Stimulated activated naive CD8-positive, alpha-beta T cell treated with anti-CD3 and anti-CD28 coated beads, Interleukin-15, Interleukin-2, amounts not matched to agents 100 ng/mL and 50 ng/mL, for 24 hours (primary cell): ENCODE data around the gene RELT.
"Not testable (repeated sequence)": the region's sequence is repeated elsewhere in the genome, so short reads cannot be mapped to it uniquely, and the experiment has no call there.

Experiments
- H3K27ac Mint-ChIP-seq: one replicate; pipeline ENCODE4 v1.8.0; 2021; ENCODE audit warnings: mild to moderate bottlenecking, mixed read lengths
- H3K27me3 Mint-ChIP-seq: one replicate; pipeline ENCODE4 v1.8.0; 2021; ENCODE audit warnings: mixed read lengths
- H3K36me3 Mint-ChIP-seq: one replicate; pipeline ENCODE4 v1.8.0; 2021; ENCODE audit warnings: low read depth, mixed read lengths
- H3K4me1 Mint-ChIP-seq: one replicate; pipeline ENCODE4 v1.8.0; 2021; ENCODE audit warnings: low read depth, mixed read lengths
- H3K4me3 Mint-ChIP-seq: one replicate; pipeline ENCODE4 v1.8.0; 2021; ENCODE audit warnings: mild to moderate bottlenecking, mixed read lengths
- H3K9me3 Mint-ChIP-seq: one replicate; pipeline ENCODE4 v1.8.0; 2021; ENCODE audit warnings: mixed read lengths

RELT gene

DNA sequence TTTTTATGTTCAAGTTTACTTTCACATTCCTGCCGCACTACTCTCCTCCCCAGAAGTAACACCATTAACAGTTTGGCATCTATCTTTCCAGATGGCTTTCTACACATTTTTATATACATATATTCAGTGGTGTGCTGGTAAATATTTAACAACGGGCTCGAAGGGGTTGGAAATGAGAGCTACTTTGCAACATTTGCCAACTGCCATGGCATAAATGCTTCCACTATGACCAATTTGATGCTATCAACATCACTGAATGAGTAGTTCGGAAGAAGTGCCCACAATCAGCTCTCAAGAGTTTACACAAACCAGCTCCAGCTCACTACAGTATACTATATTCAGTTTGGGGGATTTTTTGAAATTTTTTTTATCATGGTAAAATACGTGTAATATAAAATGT, 55.2 kb downstream of the RELT start:
- Mint-ChIP-seq H3K36me3 (no peaks in the 10 kb centered on the region), H3K27ac (no peak overlapping the region), H3K4me3 (no peak overlapping the region), H3K4me1 (peaks cover 6% of the 10 kb centered on the region), H3K27me3 (no peaks in the 10 kb centered on the region), H3K9me3 (no peaks in the 10 kb centered on the region)

- not testable (repeated sequence) for H3K27me3 Mint-ChIP-seq, H3K27ac Mint-ChIP-seq, H3K4me3 Mint-ChIP-seq, H3K4me1 Mint-ChIP-seq, H3K36me3 Mint-ChIP-seq, H3K9me3 Mint-ChIP-seq
Observed at GRCh38 chr11:73436859-73437258, 60.7 kb downstream of the RELT start.

GRCh38 chr11:73439002-73439843, 63.0 kb downstream of the RELT start:
- Mint-ChIP-seq H3K36me3 (peaks cover 3% of the 10 kb centered on the region), H3K27me3 (no peaks in the 10 kb centered on the region), H3K4me1 (peaks cover 3% of the 10 kb centered on the region), H3K4me3 (no peak overlapping the region), H3K27ac (no peak overlapping the region), H3K9me3 (no peaks in the 10 kb centered on the region)

DNA sequence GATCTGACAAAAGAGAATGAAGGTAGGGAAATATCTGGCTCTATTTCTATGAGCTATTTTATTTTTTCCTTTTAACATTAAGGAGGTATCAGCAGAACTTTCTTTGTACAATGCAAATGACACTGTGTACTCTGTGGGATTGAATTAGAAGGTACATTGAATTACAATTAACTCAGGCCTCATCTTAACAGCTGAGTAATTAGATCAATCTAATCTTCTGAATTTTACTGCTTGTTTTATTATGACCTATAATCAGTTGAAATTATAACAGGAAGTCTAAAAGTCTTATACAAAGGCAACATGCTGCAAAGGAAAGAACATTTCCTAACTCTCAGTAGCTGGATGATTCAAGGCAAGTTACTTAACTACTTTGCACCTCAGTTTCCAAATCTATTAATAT, 69.8 kb downstream of the RELT start:
- H3K27me3 Mint-ChIP-seq: no peaks in the 10 kb centered on the region
- H3K4me1 Mint-ChIP-seq: peaks cover 11% of the 10 kb centered on the region
- H3K4me3 Mint-ChIP-seq: no peak overlapping the region
- H3K36me3 Mint-ChIP-seq: peaks cover 3% of the 10 kb centered on the region
- no peak overlapping the region for H3K27ac Mint-ChIP-seq
- H3K9me3 Mint-ChIP-seq: no peaks in the 10 kb centered on the region

- Mint-ChIP-seq H3K36me3 (no peaks in the 10 kb centered on the region), H3K27me3 (no peaks in the 10 kb centered on the region), H3K9me3 (no peaks in the 10 kb centered on the region), H3K4me3 (no peak overlapping the region), H3K4me1 (peaks cover 8% of the 10 kb centered on the region), H3K27ac (no peak overlapping the region)
Observed at GRCh38 chr11:73446766-73447165, 70.6 kb downstream of the RELT start.
